ELR (cell line): ENCODE results near the gene SARS1.
A peak's percentile ranks its signal among the peaks of the same experiment; 100 is the strongest.

Experiments
- DNase-seq: peaks from one replicate; pipeline ENCODE4 v3.0.0-alpha.2; 2015; ENCODE audit warnings: low read depth

Gene SARS1

GRCh38 chr1:109228167-109228566 lies 14.4 kb downstream of the SARS1 start:
- no peak for DNase-seq

- no peak for DNase-seq
Measured at GRCh38 chr1:109229531-109230127, 15.9 kb downstream of the SARS1 start.

GRCh38 chr1:109231066-109231465 lies 17.3 kb downstream of the SARS1 start:
- DNase-seq: no peak

GRCh38 chr1:109235137-109235536 lies 21.4 kb downstream of the SARS1 start:
- no peak for DNase-seq

GRCh38 chr1:109237512-109237911 lies 23.8 kb downstream of the SARS1 start:
- no peak for DNase-seq

GRCh38 chr1:109238382-109238781 lies 24.7 kb downstream of the SARS1 start:
- DNase-seq: no peak

- no peak for DNase-seq
Measured at GRCh38 chr1:109239047-109239408, 25.3 kb downstream of the SARS1 start.

- DNase-seq: peak; percentile 64
Measured at GRCh38 chr1:109239409-109240068, 25.8 kb downstream of the SARS1 start.

GRCh38 chr1:109240158-109241152 lies 26.7 kb downstream of the SARS1 start:
- DNase-seq: peak; percentile 51

GRCh38 chr1:109241344-109241743 lies 27.6 kb downstream of the SARS1 start:
- DNase-seq: no peak

GRCh38 chr1:109241841-109242345 lies 28.2 kb downstream of the SARS1 start:
- DNase-seq: no peak

GRCh38 chr1:109242387-109242786 lies 28.7 kb downstream of the SARS1 start:
- no peak for DNase-seq

GRCh38 chr1:109243221-109243620 lies 29.5 kb downstream of the SARS1 start:
- DNase-seq: no peak

- DNase-seq: no peak
Measured at GRCh38 chr1:109243860-109244552, 30.3 kb downstream of the SARS1 start.

- DNase-seq: no peak
Measured at GRCh38 chr1:109246141-109246551, 32.4 kb downstream of the SARS1 start.

GRCh38 chr1:109247401-109248365 lies 34.0 kb downstream of the SARS1 start:
- DNase-seq: no peak

- DNase-seq: no peak
Measured at GRCh38 chr1:109248444-109248796, 34.7 kb downstream of the SARS1 start.

GRCh38 chr1:109248797-109249629 lies 35.3 kb downstream of the SARS1 start, which contains the start of gene CELSR2:
Gene CELSR2, plus strand, starts transcription at chr1:109249539. Its CDS starts 541 bp downstream, at chr1:109250080.
- DNase-seq: peak; percentile 71

- DNase-seq: no peak
Measured at GRCh38 chr1:109249654-109250401, 36.1 kb downstream of the SARS1 start.
